OCI-LY1 (cell line): Measurements from ENCODE around the gene GPR180.

Experiments used
- EZH2 ChIP-seq: fragments of 200-600 bp; sonication (generic), shearing (Covaris generic); IDR thresholded peaks from 2 replicates; pipeline ENCODE4 v1.8.0; 2017; ENCODE audit warnings: borderline replicate concordance, mixed run types, mild to moderate bottlenecking, antibody characterized with exemption, low read length, moderate library complexity, mixed read lengths
- TF ChIP-seq, protein P1 (sequence below): fragments of 200-600 bp; sonication (generic), shearing (Covaris generic); IDR thresholded peaks from 2 replicates; pipeline ENCODE4 v1.5.1; 2017; ENCODE audit warnings: mild to moderate bottlenecking, antibody characterized with exemption, low read length, moderate library complexity, mixed read lengths

DNA sequence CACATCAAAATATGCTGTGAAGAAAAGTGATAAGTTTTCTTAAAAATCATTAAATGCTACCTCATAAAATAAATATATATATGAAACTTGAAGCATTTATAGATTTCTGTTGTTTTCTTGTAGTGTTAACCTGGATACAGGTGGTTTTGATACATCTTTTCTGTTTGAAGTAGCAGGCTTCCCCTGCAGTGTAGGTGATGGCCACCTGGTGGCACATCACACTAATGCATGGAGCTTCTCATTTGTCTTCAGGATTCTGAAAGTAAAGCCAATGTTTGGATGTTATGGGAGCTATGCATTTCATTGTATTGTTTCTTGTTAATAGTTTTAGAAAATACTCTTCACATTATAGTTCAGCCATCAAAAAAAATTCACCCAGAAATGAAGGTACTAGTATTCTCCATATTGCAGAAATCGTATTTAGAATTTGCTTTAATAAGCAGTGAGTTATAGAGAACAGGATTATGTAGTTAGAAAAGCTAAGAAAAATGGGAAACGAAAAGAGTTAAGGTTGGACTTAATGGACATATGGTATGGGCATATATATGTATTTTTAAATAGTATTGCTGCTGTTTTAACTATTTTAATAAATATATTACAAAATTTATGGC lies 18.7 kb downstream of the GPR180 start:
- TF ChIP-seq EZH2: no peak
- TF ChIP-seq, protein P1, sequence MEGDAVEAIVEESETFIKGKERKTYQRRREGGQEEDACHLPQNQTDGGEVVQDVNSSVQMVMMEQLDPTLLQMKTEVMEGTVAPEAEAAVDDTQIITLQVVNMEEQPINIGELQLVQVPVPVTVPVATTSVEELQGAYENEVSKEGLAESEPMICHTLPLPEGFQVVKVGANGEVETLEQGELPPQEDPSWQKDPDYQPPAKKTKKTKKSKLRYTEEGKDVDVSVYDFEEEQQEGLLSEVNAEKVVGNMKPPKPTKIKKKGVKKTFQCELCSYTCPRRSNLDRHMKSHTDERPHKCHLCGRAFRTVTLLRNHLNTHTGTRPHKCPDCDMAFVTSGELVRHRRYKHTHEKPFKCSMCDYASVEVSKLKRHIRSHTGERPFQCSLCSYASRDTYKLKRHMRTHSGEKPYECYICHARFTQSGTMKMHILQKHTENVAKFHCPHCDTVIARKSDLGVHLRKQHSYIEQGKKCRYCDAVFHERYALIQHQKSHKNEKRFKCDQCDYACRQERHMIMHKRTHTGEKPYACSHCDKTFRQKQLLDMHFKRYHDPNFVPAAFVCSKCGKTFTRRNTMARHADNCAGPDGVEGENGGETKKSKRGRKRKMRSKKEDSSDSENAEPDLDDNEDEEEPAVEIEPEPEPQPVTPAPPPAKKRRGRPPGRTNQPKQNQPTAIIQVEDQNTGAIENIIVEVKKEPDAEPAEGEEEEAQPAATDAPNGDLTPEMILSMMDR: peak; percentile 94
